Liver (tissue), 9 donors: Measurements from ENCODE around the gene HCRT. TPM values are rescaled to one million over a fixed set of nuclear protein-coding genes. Genes with fewer than 3 reads are reported as not detected.
"Not testable (repeated sequence)": the region's sequence is repeated elsewhere in the genome, so short reads cannot be mapped to it uniquely, and the experiment has no call there.

Source experiments
- DNase-seq: peaks from one replicate; pipeline ENCODE4 v3.0.0-alpha.2; 2017; ENCODE audit warnings: low spot score
- H3K27ac ChIP-seq, 2 donors: one replicate each; pipeline ENCODE4 v1.7.0; 2013; ENCODE audit warnings: inconsistent platforms in 2 of 2, low read length in 2 of 2, control low read depth in 1 of 2, low read depth in 1 of 2, mild to moderate bottlenecking in 1 of 2
- H3K27me3 ChIP-seq, 4 donors: one replicate each; pipeline versions ENCODE4 v1.6.1 to v1.7.0; 2013; ENCODE audit warnings: low read length in 3 of 4, inconsistent platforms in 1 of 4, mild to moderate bottlenecking in 1 of 4, moderate library complexity in 1 of 4; ENCODE audit not compliant: control insufficient read depth in 4 of 4, insufficient read depth in 4 of 4
- H3K36me3 ChIP-seq, 4 donors: one replicate each; pipeline versions ENCODE4 v1.6.1 to v1.7.0; 2013; ENCODE audit warnings: low read length in 3 of 4, mild to moderate bottlenecking in 3 of 4, low read depth in 1 of 4, moderate library complexity in 1 of 4; ENCODE audit not compliant: control insufficient read depth in 4 of 4, insufficient read depth in 3 of 4
- H3K4me1 ChIP-seq, 4 donors: one replicate each; pipeline versions ENCODE4 v1.6.1 to v1.7.0; 2013; ENCODE audit warnings: low read length in 3 of 4, mild to moderate bottlenecking in 3 of 4, moderate library complexity in 1 of 4; ENCODE audit not compliant: control insufficient read depth in 4 of 4, insufficient read depth in 4 of 4
- H3K4me3 ChIP-seq, 3 donors: one replicate each; pipeline versions ENCODE4 v1.6.1 to v1.7.0; 2013; ENCODE audit warnings: low read length in 3 of 3, control low read depth in 1 of 3, low read depth in 1 of 3, mild to moderate bottlenecking in 1 of 3
- H3K9ac ChIP-seq, 2 donors: one replicate each; pipeline ENCODE4 v1.7.0; 2013; ENCODE audit warnings: low read length in 2 of 2, mild to moderate bottlenecking in 2 of 2, moderate library complexity in 2 of 2, control low read depth in 1 of 2, low read depth in 1 of 2
- H3K9me3 ChIP-seq, 4 donors: one replicate each; pipeline versions ENCODE4 v1.6.1 to v1.7.0; 2013; ENCODE audit warnings: low read length in 3 of 4; ENCODE audit not compliant: control insufficient read depth in 4 of 4
- FOXA1 ChIP-seq: IDR thresholded peaks from 2 replicates; pipeline ENCODE4 v1.6.1; 2016; ENCODE audit warnings: antibody characterized with exemption
- GABPA ChIP-seq, 2 donors: IDR thresholded peaks in 1 of 2; conservative IDR thresholded peaks in 1 of 2; 2 replicates each; pipeline ENCODE4 v1.6.1; 2016; ENCODE audit warnings: antibody characterized with exemption in 2 of 2, mild to moderate bottlenecking in 1 of 2, moderate library complexity in 1 of 2
- HNF4A ChIP-seq, 2 donors: conservative IDR thresholded peaks; 2 replicates each; pipeline ENCODE4 v1.6.1; 2016; ENCODE audit warnings: antibody characterized with exemption in 2 of 2, mild to moderate bottlenecking in 2 of 2
- JUND ChIP-seq, 2 donors: IDR thresholded peaks; 2 replicates each; pipeline ENCODE4 v1.6.1; 2016; ENCODE audit warnings: antibody characterized with exemption in 2 of 2
- NR2F2 ChIP-seq: IDR thresholded peaks from 2 replicates; pipeline ENCODE4 v1.6.1; 2016; ENCODE audit warnings: antibody characterized with exemption
- RAD21 ChIP-seq, 2 donors: IDR thresholded peaks; 2 replicates each; pipeline ENCODE4 v1.6.1; 2016; ENCODE audit warnings: antibody characterized with exemption in 2 of 2, mild to moderate bottlenecking in 2 of 2
- RXRA ChIP-seq, 2 donors: IDR thresholded peaks; 2 replicates each; pipeline ENCODE4 v1.6.1; 2017 to 2018; ENCODE audit warnings: antibody characterized with exemption in 2 of 2, mild to moderate bottlenecking in 1 of 2
- WGBS: extraction: QIAGEN DNeasy Blood & Tissue Kit; methylation state at CpG from one replicate; pipeline ENCODE4 v1.1.7; 2013; 5-methylcytosine and 5-hydroxymethylcytosine counted together
- polyA plus RNA-seq, 2 donors: library from polyadenylated mRNA; stranded (reverse) in 1 of 2; unstranded in 1 of 2; fragments of 200-250 nt in 1 of 2; fragments of >200 nt in 1 of 2; fragmentation: Nextera tagmentation in 1 of 2; extraction: Ambion mirVana in 1 of 2; gene quantifications; one replicate each; pipeline versions ENCODE4 v1.2.1 to v1.2.3, GENCODE V29; 2013 to 2015
- total RNA-seq, 2 donors: library from RNA; depleted of rRNA; stranded (reverse); fragments of >200 nt; gene quantifications; one replicate each; pipeline ENCODE4 v1.2.3, GENCODE V29; 2014
- TF ChIP-seq, protein P1 (sequence below): fragments of 150-350 bp; IDR thresholded peaks from 2 replicates; pipeline ENCODE4 v1.5.1; 2017; ENCODE audit warnings: improper control_type of control experiment, low read depth, low read length; ENCODE audit not compliant: missing input control
- TF ChIP-seq, protein P2 (sequence below): IDR thresholded peaks from 2 replicates; pipeline ENCODE4 v1.6.1; 2016; ENCODE audit warnings: antibody characterized with exemption
- donor health status: healthy.
- donor health status: healthy.
- donor health status: healthy.
- donor health status: healthy.
- donor health status: healthy.

HCRT gene
- total and polyA plus RNA-seq, 4 donors = not detected

GRCh38 chr17:42221886-42222745, 36.9 kb upstream of the HCRT start:
- 61% methylated on average over 3 of the region's 3 CpGs for WGBS
- Histone ChIP-seq H3K27me3 (no peaks in the 10 kb centered on the region), H3K36me3 (peaks cover 5 to 29% (median 17%) of the 10 kb centered on the region in 4 donors), H3K4me3 (no peak overlapping the region), H3K9ac (no peak overlapping the region), H3K27ac (no peak overlapping the region), H3K4me1 (no peaks in the 10 kb centered on the region), H3K9me3 (no peaks in the 10 kb centered on the region)
- DNase-seq = peak; percentile 61
- TF ChIP-seq RAD21 (IDR thresholded peaks at IDR 0.05) (peak; percentile 82 to 91), JUND (IDR thresholded peaks at IDR 0.05) (no peak)
- TF ChIP-seq, protein P1, sequence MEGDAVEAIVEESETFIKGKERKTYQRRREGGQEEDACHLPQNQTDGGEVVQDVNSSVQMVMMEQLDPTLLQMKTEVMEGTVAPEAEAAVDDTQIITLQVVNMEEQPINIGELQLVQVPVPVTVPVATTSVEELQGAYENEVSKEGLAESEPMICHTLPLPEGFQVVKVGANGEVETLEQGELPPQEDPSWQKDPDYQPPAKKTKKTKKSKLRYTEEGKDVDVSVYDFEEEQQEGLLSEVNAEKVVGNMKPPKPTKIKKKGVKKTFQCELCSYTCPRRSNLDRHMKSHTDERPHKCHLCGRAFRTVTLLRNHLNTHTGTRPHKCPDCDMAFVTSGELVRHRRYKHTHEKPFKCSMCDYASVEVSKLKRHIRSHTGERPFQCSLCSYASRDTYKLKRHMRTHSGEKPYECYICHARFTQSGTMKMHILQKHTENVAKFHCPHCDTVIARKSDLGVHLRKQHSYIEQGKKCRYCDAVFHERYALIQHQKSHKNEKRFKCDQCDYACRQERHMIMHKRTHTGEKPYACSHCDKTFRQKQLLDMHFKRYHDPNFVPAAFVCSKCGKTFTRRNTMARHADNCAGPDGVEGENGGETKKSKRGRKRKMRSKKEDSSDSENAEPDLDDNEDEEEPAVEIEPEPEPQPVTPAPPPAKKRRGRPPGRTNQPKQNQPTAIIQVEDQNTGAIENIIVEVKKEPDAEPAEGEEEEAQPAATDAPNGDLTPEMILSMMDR = peak; percentile 68

DNA sequence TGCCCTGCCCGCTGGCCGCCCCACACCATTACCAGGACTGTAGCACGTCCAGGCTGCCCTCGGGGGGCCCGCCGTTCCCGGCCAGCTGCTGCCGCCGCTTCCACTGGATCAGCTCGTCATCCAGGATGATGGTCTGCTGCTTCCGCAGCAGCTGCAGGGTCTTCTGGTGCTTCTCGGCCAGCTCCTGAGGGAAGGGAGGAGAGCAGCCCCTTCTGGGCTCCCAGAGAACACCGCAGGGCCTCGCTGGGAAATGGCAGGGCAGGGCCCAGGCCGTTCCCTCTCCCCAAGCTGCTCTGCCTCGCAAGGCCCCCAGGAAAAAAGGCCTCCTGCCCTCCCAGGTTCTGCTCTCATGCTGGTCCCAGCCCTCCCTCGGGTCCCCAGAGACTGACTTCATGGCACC, 34.0 kb upstream of the HCRT start:
- H3K27ac ChIP-seq, DNase-seq, H3K9me3 ChIP-seq, H3K4me3 ChIP-seq, H3K9ac ChIP-seq, H3K27me3 ChIP-seq, H3K4me1 ChIP-seq: not testable (repeated sequence)
- H3K36me3 ChIP-seq = peaks cover 10 to 50% (median 24%) of the 10 kb centered on the region in 4 donors
- WGBS = 100% methylated on average over 2 of the region's 17 CpGs

GRCh38 chr17:42214156-42214555, 28.9 kb upstream of the HCRT start:
- WGBS = 92% methylated on average over 2 of the region's 2 CpGs
- Histone ChIP-seq H3K9me3 (no peaks in the 10 kb centered on the region), H3K9ac (no peak overlapping the region), H3K4me1 (no peaks in the 10 kb centered on the region), H3K27me3 (no peaks in the 10 kb centered on the region), H3K4me3 (no peak overlapping the region), H3K27ac (no peak overlapping the region), H3K36me3 (peaks cover 9 to 72% (median 28%) of the 10 kb centered on the region in 4 donors)
- TF ChIP-seq JUND (IDR thresholded peaks at IDR 0.05) = no peak
- TF ChIP-seq, protein P1 = no peak
- no peak for TF ChIP-seq FOXA1
- no peak for TF ChIP-seq NR2F2
- TF ChIP-seq RXRA (IDR thresholded peaks at IDR 0.05) = no peak
- no peak for DNase-seq

DNA sequence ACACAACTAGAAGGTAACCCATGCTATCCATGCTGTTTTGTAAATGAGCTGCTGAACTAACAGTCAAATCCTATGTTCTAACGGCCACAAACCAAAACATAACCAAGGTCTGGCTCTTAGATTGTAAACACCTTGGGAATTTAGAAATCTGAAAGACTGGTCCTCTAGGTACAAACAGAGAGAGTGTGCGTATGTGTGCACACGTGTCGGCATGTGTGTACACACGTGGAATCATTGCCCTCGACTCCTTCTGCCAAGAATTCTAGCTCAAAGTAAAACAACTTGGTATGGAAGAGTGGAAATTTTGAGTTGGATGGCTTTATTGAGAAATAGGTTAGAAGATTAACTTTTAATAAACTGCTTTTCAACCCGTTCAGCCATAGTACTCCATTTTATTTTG, 27.1 kb upstream of the HCRT start:
- TF ChIP-seq, protein P2, sequence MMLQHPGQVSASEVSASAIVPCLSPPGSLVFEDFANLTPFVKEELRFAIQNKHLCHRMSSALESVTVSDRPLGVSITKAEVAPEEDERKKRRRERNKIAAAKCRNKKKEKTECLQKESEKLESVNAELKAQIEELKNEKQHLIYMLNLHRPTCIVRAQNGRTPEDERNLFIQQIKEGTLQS = no peak
- TF ChIP-seq HNF4A (conservative IDR thresholded peaks at IDR 0.05) = no peak
- TF ChIP-seq GABPA (IDR thresholded peaks at IDR 0.05 in 1 of 2, conservative IDR thresholded peaks at IDR 0.05 in 1 of 2) = no peak
- TF ChIP-seq JUND (IDR thresholded peaks at IDR 0.05) = peak in 1 of 2 donors; percentile 34
- TF ChIP-seq, protein P1 = no peak
- H3K36me3 ChIP-seq = peaks cover 10 to 68% (median 28%) of the 10 kb centered on the region in 4 donors
- peak overlapping the region in 1 of 2 donors; percentile 60 for H3K27ac ChIP-seq
- H3K4me1 ChIP-seq = no peaks in the 10 kb centered on the region
- no peaks in the 10 kb centered on the region for H3K27me3 ChIP-seq
- 81% methylated on average over 7 of the region's 7 CpGs for WGBS
- no peak for DNase-seq
- no peaks in the 10 kb centered on the region for H3K9me3 ChIP-seq
- H3K4me3 ChIP-seq = no peak overlapping the region
- H3K9ac ChIP-seq = no peak overlapping the region

DNA sequence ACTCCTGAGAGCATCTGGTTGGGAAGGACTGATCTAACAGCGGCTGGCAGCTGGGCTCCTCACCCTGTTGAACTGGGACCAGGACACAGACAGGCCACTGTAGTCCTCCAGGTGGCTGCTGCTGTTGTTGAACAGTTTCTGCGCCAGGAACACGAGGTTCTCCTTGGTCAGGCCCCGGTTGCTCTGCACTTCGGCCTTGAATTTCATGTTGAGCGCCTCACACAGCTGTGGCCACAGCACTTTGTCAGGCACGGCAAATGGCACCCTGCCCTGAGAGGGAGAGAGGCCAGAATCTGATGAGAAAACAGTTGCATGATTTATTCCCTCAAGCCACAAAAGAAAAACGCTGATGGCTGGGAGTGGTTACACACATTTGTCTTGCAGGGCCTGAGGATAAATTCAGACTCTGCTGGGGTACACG, 26.7 kb upstream of the HCRT start:
- H3K27ac ChIP-seq = peak overlapping the region in 1 of 2 donors; percentile 60
- DNase-seq, H3K9me3 ChIP-seq, H3K4me3 ChIP-seq, H3K4me1 ChIP-seq, H3K27me3 ChIP-seq, H3K9ac ChIP-seq: not testable (repeated sequence)
- 64% methylated on average over 9 of the region's 9 CpGs for WGBS
- H3K36me3 ChIP-seq = peaks cover 10 to 67% (median 24%) of the 10 kb centered on the region in 4 donors
